Neuronal stem cell (in vitro differentiated cells): ENCODE measurements around the gene PML. TPM values are rescaled to one million over a fixed set of nuclear protein-coding genes. Genes with fewer than 3 reads are reported as not detected.

ENCODE experiments used
- DNase-seq: peaks from one replicate; pipeline ENCODE4 v3.0.0-alpha.2; 2013; ENCODE audit warnings: low spot score
- H2AFZ ChIP-seq: one replicate; pipeline ENCODE4 v1.6.1; 2013; ENCODE audit warnings: mild to moderate bottlenecking, low read length, inconsistent platforms
- H2AK5ac ChIP-seq: 2 replicates; pipeline ENCODE4 v1.6.1; 2013; ENCODE audit warnings: low read depth, mild to moderate bottlenecking, inconsistent platforms, low read length, moderate library complexity, mixed read lengths
- H2BK120ac ChIP-seq: 2 replicates; pipeline ENCODE4 v1.6.1; 2013; ENCODE audit warnings: low read depth, mild to moderate bottlenecking, inconsistent platforms, low read length, moderate library complexity, mixed read lengths
- H2BK12ac ChIP-seq: one replicate; pipeline ENCODE4 v1.6.1; 2013; ENCODE audit warnings: low read length, inconsistent platforms
- H2BK15ac ChIP-seq: 2 replicates; pipeline ENCODE4 v1.6.1; 2013; ENCODE audit warnings: mild to moderate bottlenecking, low read length, inconsistent platforms, mixed read lengths
- H2BK5ac ChIP-seq: one replicate; pipeline ENCODE4 v1.6.1; 2013; ENCODE audit warnings: inconsistent platforms, mild to moderate bottlenecking, low read length, moderate library complexity
- H3K14ac ChIP-seq: one replicate; pipeline ENCODE4 v1.6.1; 2013; ENCODE audit warnings: low read length, inconsistent platforms
- H3K18ac ChIP-seq: 2 replicates; pipeline ENCODE4 v1.6.1; 2013; ENCODE audit warnings: low read length, inconsistent platforms
- H3K23ac ChIP-seq: 2 replicates; pipeline ENCODE4 v1.6.1; 2013; ENCODE audit warnings: low read depth, mild to moderate bottlenecking, mixed read lengths, low read length, inconsistent platforms; ENCODE audit not compliant: poor library complexity
- H3K27ac ChIP-seq: replicated peaks from 3 replicates; pipeline ENCODE4 v1.5.1; 2013; ENCODE audit warnings: low read length, inconsistent platforms
- H3K27me3 ChIP-seq, 3 experiments: 2 replicates each; pipeline ENCODE4 v1.6.1; 2013; ENCODE audit warnings: low read length in 3 of 3, mild to moderate bottlenecking in 2 of 3, inconsistent platforms in 1 of 3, low read depth in 1 of 3, mixed read lengths in 1 of 3, moderate library complexity in 1 of 3; ENCODE audit not compliant: control insufficient read depth in 3 of 3, insufficient read depth in 3 of 3
- H3K36me3 ChIP-seq, 2 donors: replicated peaks in 1 of 2; 2 replicates each; pipeline ENCODE4 v1.6.1; 2013; ENCODE audit warnings: low read length in 2 of 2; ENCODE audit not compliant: control insufficient read depth in 2 of 2, insufficient read depth in 2 of 2
- H3K4ac ChIP-seq: 2 replicates; pipeline ENCODE4 v1.6.1; 2013; ENCODE audit warnings: inconsistent platforms, mild to moderate bottlenecking, low read length, moderate library complexity
- H3K4me1 ChIP-seq, 2 donors: 1 replicate in 1 of 2; 2 replicates in 1 of 2; pipeline ENCODE4 v1.6.1; 2013; ENCODE audit warnings: low read length in 2 of 2, low read depth in 1 of 2; ENCODE audit not compliant: control insufficient read depth in 2 of 2, insufficient read depth in 1 of 2
- H3K4me2 ChIP-seq: one replicate; pipeline ENCODE4 v1.6.1; 2013; ENCODE audit warnings: mild to moderate bottlenecking, low read length, inconsistent platforms; ENCODE audit not compliant: insufficient read depth, poor library complexity, severe bottlenecking
- H3K4me3 ChIP-seq, 2 donors: 2 replicates each; pipeline ENCODE4 v1.5.1; 2013; ENCODE audit warnings: low read length in 2 of 2, mild to moderate bottlenecking in 2 of 2, inconsistent platforms in 1 of 2, moderate library complexity in 1 of 2
- H3K79me1 ChIP-seq: one replicate; pipeline ENCODE4 v1.6.1; 2013; ENCODE audit warnings: low read depth, mild to moderate bottlenecking, inconsistent platforms, low read length, moderate library complexity
- H3K9ac ChIP-seq: one replicate; pipeline ENCODE4 v1.6.1; 2013; ENCODE audit warnings: mild to moderate bottlenecking, low read depth, low read length, inconsistent platforms; ENCODE audit not compliant: poor library complexity
- H3K9me3 ChIP-seq, 2 donors: replicated peaks in 1 of 2; 2 replicates each; pipeline versions ENCODE3 to v1.6.1; 2013; ENCODE audit warnings: low read length in 2 of 2, mild to moderate bottlenecking in 2 of 2, inconsistent platforms in 1 of 2, low read depth in 1 of 2, mixed read lengths in 1 of 2, moderate library complexity in 1 of 2; ENCODE audit not compliant: control insufficient read depth in 2 of 2, insufficient read depth in 1 of 2
- H4K8ac ChIP-seq: one replicate; pipeline ENCODE4 v1.6.1; 2013; ENCODE audit warnings: low read depth, mild to moderate bottlenecking, inconsistent platforms, low read length, moderate library complexity
- H4K91ac ChIP-seq: one replicate; pipeline ENCODE4 v1.6.1; 2013; ENCODE audit warnings: low read length, low read depth, mild to moderate bottlenecking, inconsistent platforms; ENCODE audit not compliant: poor library complexity
- WGBS, 2 donors: extraction: QIAGEN DNeasy Blood & Tissue Kit; methylation state at CpG; one replicate each; pipeline ENCODE4 v1.1.7; 2013; ENCODE audit warnings: missing lambda C conversion rate in 2 of 2, mixed read lengths in 1 of 2; ENCODE audit not compliant: insufficient read length in 2 of 2, insufficient replicate concordance in 1 of 2; ENCODE audit errors: extremely low coverage in 2 of 2; 5-methylcytosine and 5-hydroxymethylcytosine counted together
- polyA plus RNA-seq, 2 experiments: library from polyadenylated mRNA; stranded (reverse); fragments of 200-250 nt; gene quantifications; one replicate each; pipeline ENCODE4 v1.2.3, GENCODE V29; 2013

PML gene, protein sequence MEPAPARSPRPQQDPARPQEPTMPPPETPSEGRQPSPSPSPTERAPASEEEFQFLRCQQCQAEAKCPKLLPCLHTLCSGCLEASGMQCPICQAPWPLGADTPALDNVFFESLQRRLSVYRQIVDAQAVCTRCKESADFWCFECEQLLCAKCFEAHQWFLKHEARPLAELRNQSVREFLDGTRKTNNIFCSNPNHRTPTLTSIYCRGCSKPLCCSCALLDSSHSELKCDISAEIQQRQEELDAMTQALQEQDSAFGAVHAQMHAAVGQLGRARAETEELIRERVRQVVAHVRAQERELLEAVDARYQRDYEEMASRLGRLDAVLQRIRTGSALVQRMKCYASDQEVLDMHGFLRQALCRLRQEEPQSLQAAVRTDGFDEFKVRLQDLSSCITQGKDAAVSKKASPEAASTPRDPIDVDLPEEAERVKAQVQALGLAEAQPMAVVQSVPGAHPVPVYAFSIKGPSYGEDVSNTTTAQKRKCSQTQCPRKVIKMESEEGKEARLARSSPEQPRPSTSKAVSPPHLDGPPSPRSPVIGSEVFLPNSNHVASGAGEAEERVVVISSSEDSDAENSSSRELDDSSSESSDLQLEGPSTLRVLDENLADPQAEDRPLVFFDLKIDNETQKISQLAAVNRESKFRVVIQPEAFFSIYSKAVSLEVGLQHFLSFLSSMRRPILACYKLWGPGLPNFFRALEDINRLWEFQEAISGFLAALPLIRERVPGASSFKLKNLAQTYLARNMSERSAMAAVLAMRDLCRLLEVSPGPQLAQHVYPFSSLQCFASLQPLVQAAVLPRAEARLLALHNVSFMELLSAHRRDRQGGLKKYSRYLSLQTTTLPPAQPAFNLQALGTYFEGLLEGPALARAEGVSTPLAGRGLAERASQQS
- 19.7 TPM for polyA plus RNA-seq (2013, experiment 1 of 2)
- polyA plus RNA-seq (2013, experiment 2 of 2) = 20.5 TPM

DNA sequence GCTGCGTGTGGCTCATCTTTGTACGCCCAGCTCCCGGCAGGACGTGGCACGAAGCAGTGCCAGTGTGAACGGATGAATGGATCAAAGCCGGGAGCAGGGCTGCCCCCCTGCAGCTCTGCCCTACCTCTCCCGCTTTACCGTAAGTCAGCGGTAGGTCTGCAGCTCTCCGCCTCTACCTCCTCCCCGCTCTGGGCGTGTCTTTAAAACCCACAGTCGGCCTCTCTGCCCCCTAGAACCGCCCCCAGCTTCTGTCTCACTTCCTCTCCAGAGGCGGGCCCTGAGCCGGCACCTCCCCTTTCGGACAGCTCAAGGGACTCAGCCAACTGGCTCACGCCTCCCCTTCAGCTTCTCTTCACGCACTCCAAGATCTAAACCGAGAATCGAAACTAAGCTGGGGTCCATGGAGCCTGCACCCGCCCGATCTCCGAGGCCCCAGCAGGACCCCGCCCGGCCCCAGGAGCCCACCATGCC lies at the start of gene PML:
Gene PML (plus strand): TSS at position 304 of the 471 bp plus-strand sequence. CDS start 97 bp downstream, at position 401.
- Histone ChIP-seq H2BK5ac (peak within 1 kb of the TSS; percentile 67), H3K9ac (peak within 1 kb of the TSS; percentile 89), H3K18ac (peak within 1 kb of the TSS; percentile 76), H2BK12ac (no peak within 1 kb of the TSS), H3K27me3 (no peaks in the 10 kb centered on the region), H3K4me3 (peak within 1 kb of the TSS; percentile 80 to 83), H3K27ac (peak within 1 kb of the TSS; percentile 30), H3K23ac (peak within 1 kb of the TSS; percentile 44), H3K4me1 (peaks cover 10 to 16% of the 10 kb centered on the region in 2 donors), H3K4me2 (peak within 1 kb of the TSS; percentile 68), H2BK120ac (no peak within 1 kb of the TSS), H3K9me3 (no peaks in the 10 kb centered on the region), H3K14ac (peak within 1 kb of the TSS; percentile 73), H3K79me1 (peaks cover 13% of the 10 kb centered on the region), H2AFZ (peak within 1 kb of the TSS; percentile 94), H2BK15ac (no peak within 1 kb of the TSS), H2AK5ac (no peak within 1 kb of the TSS), H4K91ac (no peak within 1 kb of the TSS), H4K8ac (no peak within 1 kb of the TSS), H3K36me3 (peaks cover 9 to 21% of the 10 kb centered on the region in 2 donors), H3K4ac (no peak within 1 kb of the TSS)
- no CpG with 5 or more reads among the region's 27 CpGs for WGBS, 2 donors
- peak; percentile 87 for DNase-seq

DNA sequence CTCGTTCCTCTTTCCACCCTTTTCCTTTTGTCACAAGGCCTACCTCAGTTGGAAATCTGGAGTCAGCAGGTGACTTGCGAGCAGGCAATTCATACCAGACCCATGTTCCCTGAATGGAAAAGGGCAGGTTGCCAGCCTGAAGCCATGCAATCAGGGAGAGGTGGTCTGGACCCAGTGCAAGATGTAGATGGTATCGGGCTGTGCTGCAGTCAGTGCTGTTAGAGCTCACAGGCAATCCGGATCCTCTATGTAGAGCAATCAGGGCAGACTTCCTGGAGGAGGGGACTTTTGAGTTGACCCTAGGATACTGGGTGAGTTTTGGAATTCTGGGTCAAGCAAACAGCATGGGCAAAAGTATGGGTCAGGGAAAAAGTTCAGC lies 49.4 kb upstream of the PML start:
- H3K9me3 ChIP-seq = no peaks in the 10 kb centered on the region
- H2BK12ac ChIP-seq = no peak overlapping the region
- no peak overlapping the region for H4K8ac ChIP-seq
- H3K9ac ChIP-seq = no peak overlapping the region
- no peak overlapping the region for H2BK15ac ChIP-seq
- H3K27me3 ChIP-seq = peaks cover 0 to 8% (median 0%) of the 10 kb centered on the region in 3 experiments
- peaks cover 3% of the 10 kb centered on the region for H3K79me1 ChIP-seq
- H3K18ac ChIP-seq = no peak overlapping the region
- no peak overlapping the region for H2BK120ac ChIP-seq
- no peak overlapping the region for H2BK5ac ChIP-seq
- no peak overlapping the region for H2AK5ac ChIP-seq
- H2AFZ ChIP-seq = no peak overlapping the region
- DNase-seq = no peak
- peaks cover 5 to 12% of the 10 kb centered on the region in 2 donors for H3K4me1 ChIP-seq
- WGBS, 2 donors = no CpG with 5 or more reads among the region's 4 CpGs
- H3K14ac ChIP-seq = no peak overlapping the region
- no peak overlapping the region for H3K4me3 ChIP-seq
- no peak overlapping the region for H3K4me2 ChIP-seq
- no peak overlapping the region for H3K27ac ChIP-seq
- no peak overlapping the region for H4K91ac ChIP-seq
- H3K4ac ChIP-seq = no peak overlapping the region
- H3K36me3 ChIP-seq = peaks cover 2 to 30% of the 10 kb centered on the region in 2 donors
- no peak overlapping the region for H3K23ac ChIP-seq

DNA sequence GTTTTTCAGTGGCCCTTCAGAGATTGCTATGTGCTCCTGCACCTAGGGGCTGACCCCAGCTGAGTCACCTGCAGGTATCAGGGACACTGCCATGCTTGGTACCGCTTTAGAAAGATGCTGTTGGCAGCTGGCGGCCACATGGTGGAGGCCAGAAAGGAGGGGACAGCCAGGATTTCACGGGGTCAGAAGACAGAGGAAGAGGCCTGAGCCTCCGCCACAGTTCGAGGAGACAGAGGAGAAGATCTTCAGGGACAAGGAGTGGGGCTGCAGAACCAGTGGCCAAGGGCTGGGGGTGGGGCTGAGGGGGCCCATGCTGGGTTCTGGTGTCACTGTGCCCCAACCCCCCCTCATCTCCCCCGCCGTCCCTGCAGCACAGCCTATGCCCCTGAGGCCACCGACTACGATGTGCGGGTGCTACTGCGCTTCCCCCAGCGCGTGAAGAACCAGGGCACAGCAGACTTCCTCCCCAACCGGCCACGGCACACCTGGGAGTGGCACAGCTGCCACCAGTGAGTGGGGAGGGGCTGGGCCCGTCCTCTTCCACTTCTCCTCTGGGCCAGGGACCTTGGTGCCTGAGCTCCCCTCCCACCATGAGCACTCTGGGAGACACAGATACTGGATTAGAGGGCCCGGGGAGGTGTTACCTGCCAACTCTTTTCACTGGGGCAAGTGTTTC lies 48.3 kb upstream of the PML start:
- H3K9me3 ChIP-seq = no peaks in the 10 kb centered on the region
- H4K8ac ChIP-seq = no peak overlapping the region
- no peak overlapping the region for H3K9ac ChIP-seq
- DNase-seq = no peak
- no peak overlapping the region for H2BK120ac ChIP-seq
- H2AK5ac ChIP-seq = no peak overlapping the region
- H3K79me1 ChIP-seq = peaks cover 2% of the 10 kb centered on the region
- no peak overlapping the region for H3K23ac ChIP-seq
- peaks cover 3 to 30% of the 10 kb centered on the region in 2 donors for H3K36me3 ChIP-seq
- no peak overlapping the region for H3K4me3 ChIP-seq
- H3K4me1 ChIP-seq = peaks cover 10 to 15% of the 10 kb centered on the region in 2 donors
- H3K18ac ChIP-seq = peak overlapping the region; percentile 11
- H2BK5ac ChIP-seq = no peak overlapping the region
- H2BK12ac ChIP-seq = no peak overlapping the region
- H2AFZ ChIP-seq = no peak overlapping the region
- no CpG with 5 or more reads among the region's 17 CpGs for WGBS, 2 donors
- H3K14ac ChIP-seq = no peak overlapping the region
- H4K91ac ChIP-seq = no peak overlapping the region
- no peak overlapping the region for H3K4ac ChIP-seq
- peak overlapping the region; percentile 55 for H2BK15ac ChIP-seq
- peaks cover 0 to 11% (median 0%) of the 10 kb centered on the region in 3 experiments for H3K27me3 ChIP-seq
- no peak overlapping the region for H3K4me2 ChIP-seq
- no peak overlapping the region for H3K27ac ChIP-seq
